GM15510 (cell line): ENCODE results near the gene HES6.
A peak's percentile ranks its signal among the peaks of the same experiment; 100 is the strongest.

Experiments used
- POLR2A ChIP-seq: IDR thresholded peaks from 3 replicates; pipeline ENCODE4 v1.6.1; 2011; ENCODE audit warnings: borderline replicate concordance; ENCODE audit not compliant: insufficient read length; ENCODE audit errors: extremely low read depth

Gene HES6

GRCh38 chr2:238216651-238217184 lies 23.1 kb downstream of the HES6 start:
- TF ChIP-seq POLR2A: no peak

- no peak for TF ChIP-seq POLR2A
Observed at GRCh38 chr2:238207006-238207405, 32.8 kb downstream of the HES6 start.

GRCh38 chr2:238203973-238204683 lies 35.7 kb downstream of the HES6 start:
- TF ChIP-seq POLR2A: no peak

GRCh38 chr2:238203094-238203972 lies 36.5 kb downstream of the HES6 start, which contains the start of gene ILKAP:
Gene ILKAP, minus strand, starts transcription at chr2:238203695. Its CDS starts 142 bp downstream, at chr2:238203553.
- peak; percentile 91 for TF ChIP-seq POLR2A

- TF ChIP-seq POLR2A: no peak
Observed at GRCh38 chr2:238202326-238203093, 37.3 kb downstream of the HES6 start.

- TF ChIP-seq POLR2A: no peak
Observed at GRCh38 chr2:238190445-238190844, 49.4 kb downstream of the HES6 start.
